Endothelial cell of umbilical vein (primary cell): Measurements from ENCODE around the gene CASKIN1.

Source experiments
- CTCF ChIP-seq, 2 donors: IDR thresholded peaks; 1 replicate in 1 of 2; 2 replicates in 1 of 2; pipeline ENCODE4 v1.5.1; 2011; ENCODE audit warnings: low read length in 2 of 2, mild to moderate bottlenecking in 2 of 2, moderate library complexity in 2 of 2, control low read depth in 1 of 2, inconsistent platforms in 1 of 2, low read depth in 1 of 2; ENCODE audit not compliant: insufficient read depth in 1 of 2; ENCODE audit errors: extremely low read depth in 1 of 2
- EZH2 ChIP-seq: IDR thresholded peaks from 2 replicates; pipeline ENCODE4 v1.6.1; 2012; ENCODE audit warnings: borderline replicate concordance, low read depth, mild to moderate bottlenecking, moderate library complexity, low read length, inconsistent platforms; ENCODE audit not compliant: severe bottlenecking

DNA sequence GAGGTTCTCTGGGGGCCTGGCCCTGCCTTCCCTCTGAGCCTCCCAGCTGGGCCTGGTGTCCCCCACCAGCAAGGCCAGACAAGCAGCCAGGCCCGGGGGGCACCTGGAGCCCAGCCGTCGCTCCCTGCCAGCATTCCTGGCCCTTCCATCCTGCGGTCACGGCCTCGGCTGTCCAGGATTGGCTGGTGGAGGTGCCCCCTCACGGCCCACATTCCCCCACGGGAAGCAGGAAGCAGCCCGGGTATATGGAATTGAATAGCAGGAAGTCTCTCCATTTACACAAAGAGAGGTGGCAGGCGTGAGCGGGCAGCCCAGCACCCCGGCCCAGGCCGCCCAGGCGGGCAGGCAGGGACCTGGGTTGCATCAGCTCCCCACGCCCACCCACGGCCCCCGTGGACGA, 26.3 kb downstream of the CASKIN1 start:
- TF ChIP-seq CTCF (IDR thresholded peaks at IDR 0.05; ENCODE audit: extremely low read depth in 1 of 2, insufficient read depth in 1 of 2, low read depth in 1 of 2, low read length in 2 of 2) (peak in 1 of 2 donors; percentile 2), EZH2 (no peak)
